DMS153 (cell line): ENCODE results near the gene GNG3.
"Not testable (repeated sequence)": the region's sequence is repeated elsewhere in the genome, so short reads cannot be mapped to it uniquely, and the experiment has no call there.

Experiments used
- DNase-seq: peaks from one replicate; lab custom pipeline; 2025; lab: John Stamatoyannopoulos, UW

Gene GNG3

DNA sequence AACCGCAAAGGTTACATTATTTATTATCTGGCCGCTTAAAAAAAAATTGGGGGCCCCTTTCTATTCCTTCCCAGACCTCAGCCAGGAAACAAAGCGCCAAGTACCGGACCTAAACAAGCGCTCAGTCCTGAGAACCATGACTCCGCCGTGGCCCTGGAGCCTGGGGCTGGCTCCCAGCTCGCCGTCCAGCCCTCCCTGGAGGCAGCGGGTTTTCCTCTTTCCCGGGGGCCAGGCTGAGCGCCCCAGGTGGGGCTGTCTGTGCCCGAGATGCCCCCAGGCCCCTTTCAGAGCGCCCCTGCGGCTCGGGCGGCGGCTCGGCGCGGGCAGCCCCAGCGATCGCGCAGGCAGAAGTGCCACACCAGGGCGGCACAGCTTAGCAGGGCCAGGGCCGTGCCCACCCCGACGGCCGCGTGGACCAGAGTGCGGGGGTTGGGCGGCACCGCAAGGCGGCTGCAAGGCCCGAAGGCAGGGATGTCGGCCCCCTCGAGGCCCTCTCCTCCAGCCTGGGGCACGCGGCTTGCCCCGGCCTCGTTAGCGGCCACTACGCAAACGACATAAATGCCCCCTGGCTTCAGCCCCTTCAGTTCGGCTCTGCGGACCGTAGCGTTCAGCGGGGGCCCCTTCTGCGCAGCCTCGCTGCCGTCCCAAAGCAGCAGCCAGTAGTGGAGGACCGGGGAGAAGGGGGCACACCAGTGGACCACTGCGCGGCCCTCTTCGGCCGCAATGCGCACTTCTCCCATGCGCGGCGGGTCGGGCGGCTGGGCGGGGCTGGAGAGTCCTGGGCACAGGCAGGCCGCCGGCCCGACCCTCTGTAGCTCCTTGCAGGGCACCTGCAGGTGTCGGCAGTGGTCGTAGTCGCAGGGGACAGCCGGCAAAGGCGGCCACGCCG lies 19.7 kb upstream of the GNG3 start:
- DNase-seq: no peak

DNA sequence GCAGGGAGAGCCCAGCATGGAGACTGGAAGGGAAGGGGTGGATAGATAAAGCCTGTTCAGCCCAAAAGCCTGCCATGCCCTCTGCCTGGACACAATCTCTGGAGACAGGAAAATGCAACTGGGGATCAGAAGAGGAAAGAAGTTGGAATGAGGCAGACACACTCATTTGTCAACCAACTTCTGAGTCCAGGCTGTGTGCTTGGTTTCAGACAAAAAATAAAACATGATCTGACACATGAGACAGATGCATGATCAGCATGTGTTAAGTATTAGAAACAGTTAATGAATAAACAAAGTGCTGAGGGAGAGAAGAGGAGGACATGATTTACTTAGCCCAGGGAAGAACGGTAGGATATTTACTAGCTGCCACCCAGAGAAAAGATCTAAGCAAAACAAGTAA lies 19.0 kb upstream of the GNG3 start:
- DNase-seq: no peak

DNA sequence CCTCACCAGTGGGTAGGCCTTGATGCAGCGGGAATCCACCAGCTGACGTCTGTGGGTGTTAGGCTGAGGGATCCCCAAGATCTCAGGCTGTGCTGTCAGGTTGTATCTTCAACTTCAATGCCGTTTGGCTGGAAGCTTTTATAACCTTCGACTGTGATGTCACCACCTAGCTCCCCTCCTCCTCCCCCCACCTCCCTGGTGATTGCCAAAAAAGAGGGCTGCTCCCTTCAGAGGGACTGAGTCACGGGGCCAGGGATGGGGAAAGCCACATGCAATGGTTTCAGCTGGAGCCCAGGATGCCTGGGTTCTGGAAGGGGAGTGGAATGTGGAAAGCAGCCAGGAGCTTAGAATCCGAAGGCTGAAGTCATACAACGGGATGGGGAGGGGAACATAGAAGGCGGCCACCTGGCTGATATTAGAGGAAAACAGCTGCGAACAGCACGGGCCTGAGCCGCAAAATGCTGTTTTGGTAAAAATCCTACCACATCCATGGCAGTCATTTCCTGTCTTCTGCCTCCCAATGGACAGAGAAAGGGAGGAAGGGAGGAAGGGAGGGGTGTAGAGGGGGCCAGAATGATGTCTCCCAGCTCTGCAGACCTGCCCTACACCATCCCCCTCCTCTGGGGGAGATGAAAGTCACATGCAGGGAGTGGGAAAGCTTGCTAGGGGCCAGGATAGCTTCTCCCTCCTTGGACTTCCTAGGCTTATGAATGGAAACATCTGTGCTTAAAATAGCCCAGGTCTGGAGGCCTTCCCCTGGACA lies 17.9 kb upstream of the GNG3 start, which contains the start of gene LRRN4CL:
TSS of gene LRRN4CL (minus strand) at position 110 of the 763 bp plus-strand sequence. CDS start 1,022 bp downstream, outside the sequence.
- DNase-seq: no peak

DNA sequence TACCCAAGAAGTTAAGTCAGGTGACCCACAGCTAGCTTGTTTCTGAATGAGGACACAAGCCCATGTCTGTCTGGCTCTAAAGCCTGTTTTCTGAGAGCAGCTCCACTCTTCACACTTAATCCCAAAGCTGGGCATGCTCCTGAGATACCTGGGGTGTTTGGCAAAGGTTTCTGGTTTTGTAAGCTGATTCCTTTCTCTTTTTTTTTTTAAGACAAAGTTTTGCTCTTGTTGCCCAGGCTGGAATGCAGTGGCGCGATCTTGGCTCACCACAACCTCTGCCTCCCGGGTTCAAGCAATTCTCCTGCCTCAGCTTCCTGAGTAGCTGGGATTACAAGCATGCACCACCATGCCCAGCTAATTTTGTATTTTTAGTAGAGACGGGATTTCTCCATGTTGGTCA lies 13.9 kb upstream of the GNG3 start:
- DNase-seq: not testable (repeated sequence)

DNA sequence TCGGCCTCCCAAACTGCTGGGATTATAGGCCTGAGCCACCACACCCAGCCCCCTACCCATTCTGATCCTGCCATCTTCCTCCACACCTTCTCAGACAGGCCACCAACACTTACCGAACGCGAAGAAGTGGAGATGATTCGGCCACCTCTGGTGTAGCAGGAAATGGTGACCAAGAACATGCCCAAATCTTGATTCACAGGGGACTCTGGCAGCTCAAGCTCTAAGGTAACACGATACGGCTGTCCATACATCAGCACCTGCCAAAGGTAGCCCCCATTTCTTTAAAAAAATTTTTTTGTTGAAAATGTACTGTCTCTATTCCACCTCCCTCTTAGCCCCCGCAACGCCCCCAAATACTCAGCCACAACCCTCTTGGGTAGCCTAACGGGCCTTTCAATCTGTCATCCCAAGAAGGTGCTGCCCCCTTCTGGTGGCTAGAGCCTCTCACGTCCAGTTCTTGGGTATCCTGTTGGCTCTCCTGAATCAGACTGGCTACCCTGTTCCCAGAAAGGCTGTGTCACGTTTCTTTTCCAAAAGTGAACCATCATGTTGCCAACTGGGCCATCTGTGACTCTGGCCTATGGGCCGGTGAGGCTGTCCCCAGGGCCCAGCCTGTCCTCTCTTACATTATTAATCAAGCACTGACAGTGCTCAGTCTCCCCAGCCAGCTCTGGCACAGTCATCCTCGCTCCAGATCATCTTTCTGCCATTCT lies 12.9 kb upstream of the GNG3 start:
- no peak for DNase-seq

DNA sequence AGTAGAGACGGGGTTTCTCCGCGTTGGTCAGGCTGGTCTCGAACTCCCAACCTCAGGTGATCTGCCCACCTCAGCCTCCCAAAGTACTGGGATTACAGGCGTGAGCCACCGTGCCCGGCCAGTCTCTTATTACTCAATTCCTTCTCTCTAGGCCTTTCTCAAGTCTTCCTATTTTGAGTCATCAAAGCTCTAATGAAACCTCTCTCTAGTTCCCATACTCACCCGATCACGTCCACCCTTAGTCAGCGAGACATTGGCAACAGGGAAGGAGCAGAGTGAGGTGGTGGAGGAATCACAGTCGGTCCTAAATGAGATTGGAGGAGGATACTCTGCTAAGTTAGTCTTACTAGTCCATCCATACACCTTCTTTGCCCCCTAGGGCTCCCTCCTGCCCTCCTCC lies 5.2 kb upstream of the GNG3 start:
- no peak for DNase-seq

DNA sequence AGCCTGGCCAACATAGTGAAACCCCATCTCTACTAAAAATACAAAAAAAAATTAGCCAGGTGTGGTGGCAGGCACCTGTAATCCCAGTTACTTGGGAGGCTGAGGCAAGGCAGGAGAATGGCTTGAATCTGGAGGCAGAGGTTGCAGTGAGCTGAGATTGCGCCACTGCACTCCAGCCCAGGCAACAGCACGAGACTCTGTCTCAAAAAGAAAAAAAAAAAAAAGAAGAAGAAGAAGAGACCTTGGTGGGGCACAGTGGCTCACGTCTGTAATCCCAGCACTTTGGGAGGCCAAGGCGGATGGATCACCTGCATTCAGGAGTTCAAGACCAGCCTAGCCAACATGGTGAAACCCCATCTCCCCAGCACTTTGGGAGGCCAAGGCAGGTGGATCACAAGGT lies 3.6 kb upstream of the GNG3 start:
- DNase-seq: not testable (repeated sequence)

DNA sequence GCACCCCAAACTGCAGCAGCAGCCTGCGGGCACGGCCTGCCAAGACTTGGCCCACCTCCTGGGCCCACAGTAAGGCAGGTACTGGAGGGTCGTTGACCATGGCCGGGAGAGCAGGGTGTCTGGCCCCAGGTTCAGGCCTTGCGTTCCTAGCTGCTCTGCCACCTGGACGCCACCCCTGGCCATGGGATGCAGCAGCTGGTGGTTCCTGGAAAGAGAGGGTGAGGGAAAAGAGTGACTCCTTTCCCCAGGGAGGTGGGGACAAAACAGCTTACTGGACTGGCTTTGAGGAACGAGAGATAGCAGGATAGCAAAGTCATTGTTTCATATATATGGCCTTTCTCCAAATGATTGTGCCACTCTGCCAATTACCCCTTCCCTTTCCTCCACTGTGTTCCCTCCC lies 2.1 kb upstream of the GNG3 start:
- peak; percentile 5 for DNase-seq

DNA sequence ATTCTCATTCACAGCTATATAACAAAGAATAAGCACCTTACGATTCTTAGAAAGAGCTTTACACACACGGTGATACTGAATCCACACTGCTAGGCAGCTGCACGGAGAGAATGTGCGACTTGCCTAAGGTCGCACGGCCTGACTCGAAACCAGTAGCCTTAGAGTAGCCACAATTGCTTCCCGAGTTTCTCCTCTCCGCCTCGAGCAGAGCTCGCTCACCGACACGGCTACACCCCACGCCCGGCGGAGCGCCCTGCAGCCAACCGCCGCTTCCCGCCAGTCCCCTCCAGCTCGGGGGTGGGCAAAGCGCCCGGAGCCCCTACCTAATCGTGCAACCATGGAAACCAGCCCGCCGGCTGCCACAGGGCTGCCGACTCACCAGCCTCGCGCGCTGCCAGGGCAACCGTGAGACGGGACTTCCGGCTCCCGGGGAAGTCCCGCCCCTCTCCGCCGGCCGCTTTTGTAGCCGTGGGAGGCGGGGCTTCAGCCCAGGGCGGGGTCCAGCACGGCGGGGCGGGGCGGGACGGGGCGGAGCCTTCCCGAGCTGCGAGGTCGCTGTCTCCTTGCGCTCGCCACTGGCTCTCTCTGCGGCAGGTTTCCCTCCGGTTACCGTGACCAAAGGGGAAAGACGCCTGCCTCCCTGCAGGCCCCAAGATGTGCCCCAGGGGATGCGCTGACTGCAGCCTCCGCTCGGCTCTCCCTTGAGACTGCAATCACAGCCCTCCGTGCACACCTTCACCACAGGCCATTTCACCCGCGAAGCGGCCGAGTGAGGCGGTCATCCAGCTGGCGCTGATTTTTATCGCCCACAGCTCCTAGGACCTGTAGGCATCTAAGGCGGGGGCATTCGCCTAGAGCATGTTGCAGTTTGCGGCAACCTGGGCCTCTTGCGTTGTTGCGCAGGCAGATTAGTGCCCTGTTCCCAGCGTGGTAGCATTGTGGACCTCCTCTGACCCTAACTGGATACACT lies 1.3 kb upstream of the GNG3 start:
- peak; percentile 83 for DNase-seq

DNA sequence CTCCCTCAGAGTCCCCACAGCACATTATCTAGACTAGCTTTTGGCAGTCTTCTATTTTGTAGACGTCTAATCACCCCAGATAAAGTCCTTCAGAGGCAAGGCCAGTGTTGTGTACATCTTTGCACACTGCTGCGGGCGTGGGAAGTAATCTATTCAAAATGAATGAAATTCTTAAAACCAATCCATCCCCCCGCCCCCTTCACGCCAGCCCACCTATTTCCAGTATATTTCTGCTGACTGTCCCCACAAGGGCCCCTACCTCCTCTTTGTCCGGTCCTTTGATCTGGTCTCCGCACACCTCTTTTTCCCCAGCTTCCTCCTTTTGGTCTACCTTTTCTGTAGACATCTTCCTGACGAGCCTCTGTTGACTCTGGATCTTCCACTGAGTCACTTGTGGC lies 627 bp upstream of the GNG3 start:
- DNase-seq: no peak

DNA sequence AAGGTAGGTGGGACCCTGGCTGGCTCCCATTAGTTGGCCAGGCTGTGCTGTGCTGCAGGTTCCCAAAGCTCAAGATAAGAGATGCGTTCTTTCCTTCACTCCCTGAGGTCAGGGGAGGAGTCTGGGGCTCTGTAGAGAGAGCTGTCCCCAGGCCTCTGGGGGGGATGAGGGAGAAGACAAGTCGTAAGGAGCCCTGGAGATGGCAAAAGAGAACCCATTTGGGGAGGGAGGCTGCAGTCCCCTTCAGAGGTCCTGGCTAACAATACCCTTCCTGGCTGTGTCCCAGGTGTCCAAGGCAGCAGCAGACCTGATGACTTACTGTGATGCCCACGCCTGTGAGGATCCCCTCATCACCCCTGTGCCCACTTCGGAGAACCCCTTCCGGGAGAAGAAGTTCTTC lies 916 bp downstream of the GNG3 start:
- no peak for DNase-seq

DNA sequence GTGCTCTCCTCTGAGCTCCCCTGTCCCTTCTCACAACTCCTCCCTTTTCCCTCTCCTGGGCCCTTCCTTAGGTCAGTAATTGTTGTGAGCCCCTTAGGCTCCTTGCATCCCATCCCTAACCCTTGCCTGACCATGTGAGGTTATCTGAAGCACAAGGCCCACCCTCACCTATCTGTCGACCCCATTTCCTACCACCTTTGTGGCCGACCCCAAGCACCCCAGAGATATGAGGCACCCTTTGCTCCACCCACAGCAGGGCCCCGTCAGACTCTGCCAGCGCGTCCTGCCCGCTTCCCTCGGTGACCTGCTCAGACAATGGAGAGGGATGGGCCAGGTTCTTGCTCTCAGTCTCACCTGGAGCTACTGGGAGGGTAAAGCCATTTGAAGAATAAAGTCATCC lies 1.3 kb downstream of the GNG3 start:
- peak; percentile 34 for DNase-seq

DNA sequence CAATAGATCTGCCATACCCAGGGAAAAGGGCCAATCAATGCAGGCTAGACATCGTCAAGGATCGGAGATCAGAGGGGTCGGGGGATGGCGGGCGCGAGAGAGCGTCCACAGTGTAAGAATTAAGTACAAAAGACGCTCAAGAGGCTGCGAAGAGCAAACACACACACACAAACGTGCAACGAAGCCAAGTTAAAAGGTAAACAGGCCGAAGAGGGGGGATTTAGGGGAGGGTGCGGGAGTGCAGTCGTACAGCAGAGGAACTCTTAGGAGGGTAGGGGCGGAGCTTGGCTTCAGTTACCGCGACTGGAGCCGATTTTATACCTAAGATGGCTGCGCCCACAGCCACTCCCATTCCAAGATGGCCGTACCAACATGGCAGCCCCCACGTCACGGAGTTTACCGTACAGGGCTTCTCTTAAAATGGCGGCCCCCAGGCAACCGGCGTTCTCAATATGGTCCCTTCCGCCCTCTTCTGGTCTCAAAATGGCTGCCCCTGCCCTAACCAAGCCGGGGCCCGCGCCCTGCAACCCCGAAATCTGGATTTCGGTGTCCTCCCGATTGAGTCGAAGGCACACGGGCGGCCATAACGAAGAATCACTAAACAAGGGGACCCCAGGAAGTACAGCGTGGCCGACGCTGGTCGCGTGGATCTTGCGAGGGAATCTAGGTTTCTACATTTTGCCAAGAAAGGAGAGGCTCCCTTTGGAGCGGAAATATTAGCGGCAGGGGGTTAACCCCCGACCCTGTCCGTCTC lies 1.9 kb downstream of the GNG3 start:
- peak; percentile 95 for DNase-seq

DNA sequence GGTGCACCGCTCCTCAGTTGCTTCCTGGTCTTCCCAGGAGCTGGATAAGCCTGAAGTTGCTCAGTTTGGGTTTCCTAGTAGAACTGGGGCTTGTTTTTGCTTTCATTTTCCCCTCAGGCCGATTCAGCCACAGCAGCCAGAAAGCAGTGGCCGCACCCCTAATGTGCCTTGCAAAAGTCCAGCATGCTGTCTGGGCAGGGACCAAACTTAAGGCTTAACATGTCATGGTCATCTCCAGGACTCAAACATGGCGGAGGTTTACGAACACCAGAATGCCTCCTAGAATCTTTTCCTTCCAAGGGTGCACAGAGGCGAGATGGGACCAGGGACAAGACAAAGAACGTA lies 2.5 kb downstream of the GNG3 start:
- no peak for DNase-seq

DNA sequence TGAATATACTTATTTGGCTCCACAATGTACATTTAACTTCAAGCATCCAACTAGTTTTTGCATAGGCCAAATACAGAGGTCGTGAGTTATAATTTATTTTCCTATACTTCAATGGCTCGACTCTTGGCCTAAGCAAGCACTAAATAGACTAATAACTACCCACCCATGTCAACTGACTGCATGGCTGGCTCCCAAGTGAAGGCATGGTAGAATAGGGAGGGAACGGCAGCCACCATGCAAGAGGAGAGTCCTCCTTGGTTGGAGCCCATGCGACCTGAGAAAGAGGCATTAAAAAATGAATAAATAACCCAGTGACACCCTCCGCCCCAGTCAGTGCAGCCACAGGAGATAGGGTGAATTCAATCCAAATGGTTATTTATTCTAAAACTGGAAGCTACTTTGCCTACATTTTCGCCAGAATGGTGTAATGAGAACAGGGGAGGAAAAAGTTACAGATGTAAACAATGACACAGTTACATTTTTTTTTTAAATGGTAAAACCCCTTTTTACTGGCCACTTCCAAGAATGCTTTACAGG lies 4.9 kb downstream of the GNG3 start:
- DNase-seq: no peak

DNA sequence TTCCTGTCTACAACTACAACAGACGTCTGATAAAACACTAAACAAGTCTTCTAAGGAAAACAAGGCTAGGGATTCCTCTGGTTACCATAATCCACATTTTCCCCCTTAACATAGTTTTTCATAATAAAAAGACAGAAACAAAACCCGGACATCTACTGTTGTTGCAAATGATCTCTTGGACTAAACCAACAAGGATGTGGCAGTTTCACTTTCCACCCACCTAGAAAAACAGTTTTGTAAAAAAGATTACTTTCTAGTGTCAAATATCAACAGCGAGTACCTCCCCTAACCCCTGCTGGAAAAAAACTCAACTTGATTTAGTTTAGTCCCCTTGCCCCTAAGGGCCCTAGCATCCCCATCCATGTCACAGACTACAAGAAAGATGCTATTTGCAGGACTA lies 5.4 kb downstream of the GNG3 start:
- no peak for DNase-seq

DNA sequence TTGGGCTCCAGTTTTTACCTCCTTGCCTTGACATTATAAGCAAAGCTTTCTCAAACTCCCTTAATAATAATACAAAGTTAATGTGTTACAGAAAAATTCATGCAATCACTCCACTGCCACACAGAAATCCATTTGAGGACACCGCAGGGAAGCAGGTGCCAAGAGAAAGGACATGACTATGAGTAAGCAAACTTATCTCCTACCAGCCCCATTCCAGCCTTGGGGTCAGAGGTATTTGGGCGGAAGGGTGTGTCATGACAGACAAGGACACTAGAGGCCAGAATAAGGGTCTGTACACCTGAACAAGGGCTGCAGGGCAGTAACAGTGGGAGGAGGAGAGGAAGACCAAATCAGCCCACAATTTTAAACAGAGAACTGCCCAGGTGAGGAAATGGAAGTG lies 5.9 kb downstream of the GNG3 start:
- DNase-seq: no peak

DNA sequence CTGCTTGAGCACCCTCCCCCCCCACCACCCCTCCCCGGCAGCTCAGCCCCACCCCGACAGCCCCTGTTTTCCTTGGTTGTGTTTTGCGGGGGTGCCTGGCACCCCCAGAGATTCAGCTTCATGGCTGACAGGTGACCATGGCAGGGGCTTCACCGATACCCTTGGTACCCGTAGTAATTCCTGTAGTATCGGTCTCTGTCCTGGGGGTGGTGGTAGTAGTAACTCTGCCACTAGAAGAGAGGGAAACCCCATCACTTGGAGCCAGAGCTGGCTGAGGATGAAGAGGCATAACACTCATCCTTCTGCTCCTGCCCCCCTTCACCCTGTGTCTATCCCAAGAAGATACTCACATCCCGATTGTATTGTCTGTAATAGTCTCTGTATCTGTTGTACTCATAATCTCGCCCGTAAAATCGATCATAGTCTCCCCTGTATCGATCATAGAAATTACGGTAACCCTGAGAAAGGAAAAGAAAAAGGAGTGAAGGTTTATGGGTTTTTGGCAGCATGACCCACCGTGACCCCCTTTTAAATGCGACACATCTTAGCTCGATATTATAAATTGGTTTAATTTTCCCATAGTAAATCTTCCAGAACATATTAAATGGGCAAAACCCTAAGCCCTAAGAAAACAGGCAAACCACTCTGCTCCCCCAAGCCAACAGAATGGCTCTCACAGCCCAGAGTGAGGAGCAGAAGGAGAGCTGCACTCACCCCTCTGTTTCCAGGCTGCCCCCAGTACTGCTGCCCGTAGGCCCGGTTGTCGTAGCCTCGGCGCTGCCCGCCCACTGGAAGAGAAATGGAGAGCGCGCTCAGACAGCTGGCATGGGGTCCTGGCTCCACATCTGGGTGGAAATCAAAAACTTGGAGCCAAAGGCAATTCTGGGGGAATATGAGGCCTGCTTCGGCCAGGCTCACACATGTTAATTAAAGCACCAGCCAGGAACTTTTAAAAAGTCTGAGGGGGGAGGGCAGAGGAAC lies 8.0 kb downstream of the GNG3 start:
- no peak for DNase-seq

DNA sequence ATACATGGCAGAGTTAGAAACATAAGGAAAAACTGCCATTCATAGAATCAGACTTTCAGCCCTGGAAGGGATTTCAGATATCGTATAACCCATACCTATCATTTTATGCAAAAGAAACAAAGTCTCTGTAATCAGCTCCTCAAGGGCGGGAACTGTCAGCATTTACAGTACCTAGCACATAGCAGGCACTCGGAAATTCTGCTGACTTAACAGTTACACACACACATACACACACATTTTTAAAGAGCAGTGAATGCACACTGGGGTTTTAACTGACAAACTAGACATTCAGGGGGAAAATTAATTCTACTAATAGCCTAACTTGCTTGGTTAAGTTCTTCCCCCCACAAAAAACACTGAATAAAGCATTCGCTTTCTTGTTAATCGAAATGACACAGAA lies 8.7 kb downstream of the GNG3 start:
- DNase-seq: no peak
